Stimulated activated CD4-positive, alpha-beta T cell treated with anti-CD3 and anti-CD28 coated beads, Interleukin-4, amount 100 ng/mL, for 1 hour (primary cell): ENCODE results near the gene CAPZB.
"Not testable (repeated sequence)": the region's sequence is repeated elsewhere in the genome, so short reads cannot be mapped to it uniquely, and the experiment has no call there.

ENCODE experiments used
- DNase-seq: peaks from one replicate; pipeline ENCODE4 v3.0.0-alpha.2; 2020

The CAPZB gene

GRCh38 chr1:19304081-19304480 lies 181.3 kb downstream of the CAPZB start:
- DNase-seq: not testable (repeated sequence)

DNA sequence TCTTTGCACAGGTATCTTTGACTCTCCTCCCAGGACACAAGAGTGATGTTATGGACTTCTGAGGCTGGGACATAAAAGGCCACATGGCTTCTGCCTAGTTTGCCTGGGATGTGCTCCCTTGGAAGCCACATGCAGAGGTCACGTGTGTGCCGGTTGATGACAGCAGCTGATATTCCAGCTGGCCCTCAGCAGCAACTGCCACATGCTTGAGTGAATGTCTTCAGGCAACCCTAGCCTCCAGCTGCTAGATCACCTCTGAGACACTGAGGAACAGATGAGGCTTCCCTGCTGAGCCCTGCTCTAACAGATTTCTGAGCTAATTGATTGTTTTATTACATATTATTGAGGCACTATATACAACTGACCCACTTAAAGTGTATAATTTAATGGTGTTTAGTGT lies 185.1 kb downstream of the CAPZB start:
- DNase-seq: no peak

DNA sequence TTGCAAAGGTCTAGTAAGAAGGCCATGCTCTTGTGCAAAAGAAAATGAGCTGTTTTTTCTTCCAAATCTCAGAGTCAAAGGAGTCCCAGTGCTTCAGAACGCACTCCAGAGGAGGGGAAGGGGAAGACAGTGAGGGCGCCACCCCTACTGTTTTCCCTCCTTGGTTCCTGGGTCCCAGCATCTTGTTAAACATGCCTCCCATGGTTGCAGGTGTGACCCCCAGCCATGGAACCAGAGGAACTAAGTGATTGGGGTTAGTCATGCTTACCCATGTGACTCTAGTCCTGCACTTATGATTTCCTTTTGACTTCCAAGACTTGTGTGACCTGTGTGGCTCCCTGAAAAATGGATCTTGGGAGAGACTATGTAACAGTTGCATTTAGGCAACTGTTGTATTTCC lies 190.7 kb downstream of the CAPZB start:
- DNase-seq: no peak

GRCh38 chr1:19289244-19289643 lies 196.1 kb downstream of the CAPZB start:
- no peak for DNase-seq
